ENCODE results near the gene SLX4IP. TPM values are rescaled to one million over a fixed set of nuclear protein-coding genes. Genes with fewer than 3 reads are reported as not detected.
A peak's percentile ranks its signal among the peaks of the same experiment; 100 is the strongest.

SLX4IP gene
- total RNA-seq, 1 experiment from 2014 or later: 7.4 TPM

GRCh38 chr20:10476319-10476724, 41.2 kb downstream of the SLX4IP start (continued):
- TF ChIP-seq AR (CRISPR knock-in tag; IDR thresholded peaks at IDR 0.05) (no peak), TCF7 (CRISPR knock-in tag; IDR thresholded peaks at IDR 0.05; ENCODE audit: low read depth) (no peak), ESRRA (CRISPR knock-in tag; IDR thresholded peaks at IDR 0.05; ENCODE audit: borderline replicate concordance) (no peak), RELA (CRISPR knock-in tag; IDR thresholded peaks at IDR 0.05; ENCODE audit: borderline replicate concordance) (no peak), ATF2 (CRISPR knock-in tag; IDR thresholded peaks at IDR 0.05; ENCODE audit: borderline replicate concordance, low read depth) (no peak)

GRCh38 chr20:10478205-10478604, 43.1 kb downstream of the SLX4IP start:
- no peaks in the 10 kb centered on the region for H3K27me3 Mint-ChIP-seq (ENCODE audit: low read depth)
- ChIA-PET POLR2A (no interaction called here), CTCF (interaction anchor here (0.5 to 2.1 kb wide), 12 partner anchors 9 to 639 kb away, joined by 3 to 8 read pairs (median 3); partner anchors contain the start of genes MKKS and PAK5)
- no peak overlapping the region for H3K27ac Mint-ChIP-seq
- peaks cover 32% of the 10 kb centered on the region for H3K4me1 Mint-ChIP-seq
- no peak for TF ChIP-seq ZNF671 (CRISPR knock-in tag; IDR thresholded peaks at IDR 0.05)
- DNase-seq (ENCODE audit: low spot score): no peak
- H3K36me3 Mint-ChIP-seq: no peaks in the 10 kb centered on the region
- no peaks in the 10 kb centered on the region for H3K9me3 Mint-ChIP-seq
- no peak overlapping the region for H3K4me3 Mint-ChIP-seq
- ATAC-seq: no peak

- no peaks in the 10 kb centered on the region for H3K27me3 Mint-ChIP-seq (ENCODE audit: low read depth)
- no peak overlapping the region for H3K4me3 Mint-ChIP-seq
- DNase-seq (ENCODE audit: low spot score) (no peak), ATAC-seq (peak; percentile 60)
- POLR2A ChIA-PET: no interaction called here
- no peaks in the 10 kb centered on the region for H3K36me3 Mint-ChIP-seq
- CTCF ChIA-PET: interaction anchor here (0.6 to 2.1 kb wide), 11 partner anchors 10 to 640 kb away, joined by 3 to 8 read pairs (median 3); partner anchors contain the start of genes MKKS and PAK5
- peaks cover 32% of the 10 kb centered on the region for H3K4me1 Mint-ChIP-seq
- H3K9me3 Mint-ChIP-seq: no peaks in the 10 kb centered on the region
- no peak overlapping the region for H3K27ac Mint-ChIP-seq
- TF ChIP-seq NFE2L1 (CRISPR knock-in tag; IDR thresholded peaks at IDR 0.05) (no peak), MYBL2 (CRISPR knock-in tag; IDR thresholded peaks at IDR 0.05) (no peak), USF2 (CRISPR knock-in tag; IDR thresholded peaks at IDR 0.05) (no peak), TP53 (CRISPR knock-in tag; IDR thresholded peaks at IDR 0.05) (no peak), RORB (CRISPR knock-in tag; IDR thresholded peaks at IDR 0.05) (no peak), ATF1 (CRISPR knock-in tag; IDR thresholded peaks at IDR 0.05) (no peak), ZNF532 (CRISPR knock-in tag; IDR thresholded peaks at IDR 0.05; ENCODE audit: borderline replicate concordance) (no peak), ZNF425 (CRISPR knock-in tag; conservative IDR thresholded peaks at IDR 0.05) (no peak), GRHL2 (CRISPR knock-in tag; IDR thresholded peaks at IDR 0.05; ENCODE audit: insufficient replicate concordance, severe bottlenecking) (no peak), ESRRA (CRISPR knock-in tag; IDR thresholded peaks at IDR 0.05; ENCODE audit: borderline replicate concordance) (no peak), E2F1 (CRISPR knock-in tag; IDR thresholded peaks at IDR 0.05) (no peak), NR3C1 (CRISPR knock-in tag; conservative IDR thresholded peaks at IDR 0.05; ENCODE audit: low read depth) (no peak), ERG (CRISPR knock-in tag; IDR thresholded peaks at IDR 0.05) (no peak), OVOL2 (CRISPR knock-in tag; IDR thresholded peaks at IDR 0.05; ENCODE audit: borderline replicate concordance) (no peak)
These were observed 43.8 kb downstream of the SLX4IP start for GRCh38 chr20:10478930-10479329.

All from WTC11 (cell line).